SW480 (cell line): ENCODE measurements around the gene SLC2A10.

Source experiments
- DNase-seq: peaks from one replicate; pipeline ENCODE4 v3.0.0-alpha.2; 2016; ENCODE audit warnings: low spot score

SLC2A10 gene

DNA sequence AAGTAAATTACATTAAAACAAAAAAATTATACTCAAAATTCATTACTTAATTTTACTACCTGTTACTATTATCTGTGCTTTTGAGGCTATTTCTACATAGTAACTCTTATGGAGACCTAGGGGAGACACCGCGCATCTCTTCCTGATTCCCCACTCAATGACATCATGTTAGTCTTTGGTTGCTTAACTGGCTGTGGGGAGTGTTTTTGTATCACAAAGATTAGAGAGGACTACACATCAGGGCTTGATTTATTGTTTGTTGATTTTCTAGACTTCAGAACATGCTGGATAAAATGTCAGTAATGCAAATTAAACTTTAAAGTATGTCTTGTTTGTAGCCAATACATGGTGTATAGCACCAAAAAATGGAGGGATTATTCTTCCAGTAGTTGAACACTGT is 26.0 kb downstream of the SLC2A10 start:
- no peak for DNase-seq

DNA sequence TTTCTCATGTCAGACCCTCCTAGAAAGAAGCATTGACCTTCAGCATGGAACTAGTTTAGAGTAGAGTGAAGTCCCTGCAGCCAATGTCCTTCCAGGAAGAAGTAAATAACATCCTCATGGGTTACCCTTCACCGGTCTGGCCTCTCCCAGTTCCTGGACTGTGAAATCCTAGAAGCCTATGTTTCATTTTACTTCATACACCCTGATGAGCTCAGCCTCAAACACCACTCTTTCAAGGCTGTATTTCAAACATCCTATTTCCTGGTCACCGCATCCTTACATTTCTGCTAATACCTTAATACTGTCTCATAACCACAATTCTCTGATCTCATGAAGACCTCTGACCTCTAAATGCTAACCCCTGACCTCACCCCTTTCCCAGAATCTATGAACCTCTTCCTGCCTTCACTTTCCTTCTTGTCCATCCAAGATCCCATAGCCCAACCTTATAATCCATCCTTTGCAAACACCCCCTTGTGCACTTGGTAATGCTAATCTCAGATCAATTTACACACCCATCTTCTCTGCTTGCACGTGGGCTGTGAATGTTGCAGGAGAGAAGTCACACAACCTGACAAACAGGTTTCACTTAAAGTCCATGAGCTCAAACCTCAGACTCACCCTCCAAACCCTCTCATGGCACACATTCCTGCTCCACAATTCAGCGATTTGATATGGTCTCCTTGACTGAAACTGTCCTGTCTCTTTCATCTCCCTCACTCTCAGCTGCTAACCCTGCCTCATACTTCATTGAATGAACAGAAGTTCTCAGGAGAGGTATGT is 30.2 kb downstream of the SLC2A10 start:
- DNase-seq: peak; percentile 61

DNA sequence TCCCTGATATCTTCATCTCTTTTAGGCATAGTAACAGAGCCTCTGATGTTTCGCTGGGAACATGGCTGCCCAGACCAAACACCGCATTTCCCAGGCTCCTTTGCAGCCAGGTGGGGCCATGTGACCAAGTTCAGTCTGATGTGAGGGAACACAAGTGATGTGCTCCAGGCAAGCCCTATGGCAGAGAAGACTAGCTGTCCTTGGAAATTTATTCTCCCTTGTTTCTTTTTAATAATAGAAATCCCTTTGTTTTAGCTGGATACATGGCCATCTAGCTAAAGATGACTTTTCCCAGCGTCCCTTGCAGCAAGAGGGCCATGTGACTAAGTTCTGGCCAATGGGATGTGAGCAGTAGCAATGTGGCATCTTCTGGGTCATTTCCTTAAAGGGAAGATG is 30.8 kb downstream of the SLC2A10 start:
- DNase-seq: no peak

DNA sequence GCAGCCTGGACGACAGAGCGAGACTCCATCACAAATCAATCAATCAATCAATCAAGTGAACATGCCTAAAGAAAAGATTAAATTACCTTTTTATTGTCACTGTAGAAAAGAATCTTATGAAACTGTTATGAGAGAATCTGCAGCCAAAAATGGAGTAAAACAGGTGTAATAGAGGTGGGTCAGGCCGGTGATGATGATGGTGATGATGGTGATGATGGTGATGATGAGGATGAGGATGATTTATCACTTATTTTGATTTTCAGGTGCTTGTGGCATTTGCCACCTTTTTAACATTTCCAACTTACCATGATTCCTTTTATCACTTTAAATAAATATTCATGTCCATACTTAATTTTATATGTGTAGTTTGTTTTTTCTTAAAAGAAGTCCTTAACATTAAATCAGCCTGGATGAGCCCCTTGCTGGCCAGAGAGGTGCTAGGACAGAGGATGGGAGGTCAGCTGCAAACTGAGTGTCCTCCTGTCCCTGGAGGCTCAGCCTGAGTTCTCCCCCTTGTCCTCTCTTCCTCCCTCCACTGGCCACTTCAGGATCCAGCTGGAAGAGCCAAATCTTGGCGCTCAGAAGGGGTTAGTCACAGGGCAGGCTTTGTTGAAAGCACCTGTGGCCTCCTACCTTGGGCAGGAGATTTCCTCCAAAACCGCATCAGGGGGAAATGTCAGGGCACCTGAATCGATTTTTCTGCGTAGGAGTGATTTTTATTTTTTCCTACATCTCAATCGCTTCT is 32.6 kb downstream of the SLC2A10 start:
- no peak for DNase-seq

DNA sequence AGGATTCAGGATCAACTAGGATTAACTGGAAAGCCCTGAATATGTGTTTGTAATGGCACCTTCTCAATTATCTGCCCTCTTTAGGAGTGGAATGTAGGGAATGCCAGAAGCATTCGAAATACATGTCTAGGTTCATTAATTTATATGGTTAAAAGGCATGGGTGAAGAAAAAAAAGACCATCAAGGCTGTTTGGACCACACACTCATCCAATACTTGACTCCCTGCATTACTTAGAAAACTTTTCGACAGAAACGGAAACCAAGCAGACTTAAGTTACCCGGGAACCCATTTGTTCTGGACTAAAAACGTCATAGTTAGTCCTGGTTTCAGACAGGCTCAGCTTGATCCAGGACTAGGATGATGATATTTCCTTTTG is 33.2 kb downstream of the SLC2A10 start:
- no peak for DNase-seq

DNA sequence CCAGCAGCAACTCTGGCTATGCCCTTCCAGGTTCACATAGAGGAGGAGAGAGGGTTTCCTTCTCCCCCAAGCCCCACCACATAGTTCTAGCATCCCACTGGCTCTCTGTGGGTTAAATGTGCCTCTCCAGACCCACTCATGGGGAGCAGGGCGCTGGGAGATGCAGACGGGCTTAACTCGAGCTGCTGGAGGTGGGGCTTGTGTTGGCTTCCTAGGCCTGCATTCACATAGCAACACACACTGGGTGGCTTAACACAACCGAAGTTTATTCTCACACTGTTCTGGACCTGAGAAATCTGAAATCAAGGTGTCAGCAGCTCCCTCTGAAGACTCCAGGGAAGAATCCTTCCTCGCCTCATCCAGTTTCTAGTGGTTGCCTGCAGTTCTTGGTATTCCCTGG is 33.6 kb downstream of the SLC2A10 start:
- no peak for DNase-seq

DNA sequence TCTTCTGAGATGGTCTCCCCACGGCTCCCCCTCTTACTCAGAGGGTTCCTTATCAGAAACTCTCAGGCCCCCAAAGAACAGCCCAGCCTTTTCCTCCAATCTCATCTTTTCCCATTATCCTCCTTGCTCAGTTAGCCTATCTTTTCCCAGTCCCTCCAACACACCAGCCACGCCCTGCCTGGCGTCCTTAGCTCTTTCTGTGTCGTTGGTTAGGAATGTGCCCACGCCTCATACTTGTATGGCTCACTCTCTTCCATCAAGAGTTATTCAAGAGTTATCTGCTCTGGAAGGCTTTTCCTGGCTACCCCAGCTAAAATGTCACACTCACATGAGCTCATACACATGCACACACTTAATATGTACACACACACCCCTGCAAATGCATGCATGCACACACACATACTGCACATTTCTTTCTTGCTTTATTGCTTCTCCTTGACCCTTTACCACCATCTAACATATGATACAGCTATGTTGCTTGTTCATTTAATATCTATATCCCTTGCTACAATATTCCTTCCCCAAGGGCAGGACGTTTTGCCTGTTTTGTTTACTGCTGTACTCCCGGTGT is 37.6 kb downstream of the SLC2A10 start:
- DNase-seq: peak; percentile 58

DNA sequence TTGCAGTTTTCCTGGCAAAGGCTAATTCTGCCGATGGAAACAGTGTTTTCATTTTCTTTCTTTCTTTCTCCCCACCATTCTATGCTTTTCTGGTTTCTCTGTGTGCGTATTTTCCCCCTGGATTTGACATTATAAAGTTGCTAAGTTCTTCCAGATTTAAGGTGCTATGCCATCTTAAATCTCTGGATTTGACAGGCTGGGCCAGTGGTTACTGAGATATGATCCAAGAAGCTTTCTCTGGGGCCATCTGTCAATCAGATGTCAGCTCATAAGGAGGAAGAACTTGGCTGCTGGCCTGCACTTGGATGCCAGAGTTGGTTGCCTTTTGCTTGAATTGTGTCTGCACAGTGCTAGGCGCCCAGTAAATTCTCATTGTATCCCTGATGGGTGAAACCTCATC is 39.7 kb downstream of the SLC2A10 start:
- DNase-seq: no peak

DNA sequence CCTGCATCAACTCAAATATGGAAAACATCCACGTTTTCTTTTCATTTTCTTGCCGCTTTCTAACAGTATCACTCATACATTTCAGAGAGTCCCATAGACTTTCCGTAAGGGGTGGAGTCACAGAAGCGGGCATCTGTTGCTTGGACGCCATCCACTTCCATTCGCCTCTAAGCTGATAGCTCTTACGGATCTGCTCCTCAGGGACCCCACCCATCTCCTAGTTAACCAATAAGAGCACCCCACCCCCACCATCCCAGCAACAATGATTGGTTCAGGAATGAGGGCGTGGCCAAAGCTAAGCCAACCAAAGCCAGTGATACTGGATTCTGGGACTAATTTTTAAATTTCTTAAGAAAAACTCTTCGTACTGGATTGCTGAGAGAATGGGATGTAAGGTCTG is 42.4 kb downstream of the SLC2A10 start:
- DNase-seq: peak; percentile 63

DNA sequence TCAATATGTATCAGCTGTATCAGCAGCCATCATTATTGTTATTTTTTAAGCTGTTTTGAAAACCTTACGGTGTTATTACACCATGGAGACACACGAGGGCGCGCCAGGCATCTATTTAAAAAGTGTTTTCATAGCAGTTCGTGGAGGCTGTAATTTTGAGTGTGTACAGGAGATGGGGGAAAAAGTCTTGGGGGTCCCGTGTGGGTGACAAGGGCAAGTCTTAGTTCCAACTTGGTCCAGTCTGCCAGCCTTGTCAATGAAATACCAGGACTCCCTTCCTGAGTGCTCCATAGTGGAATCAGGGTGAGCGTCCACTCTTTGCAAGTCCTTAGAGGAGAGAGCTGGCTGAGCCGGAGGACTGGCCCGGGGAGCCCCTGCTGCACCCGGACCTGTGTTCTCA is 43.3 kb downstream of the SLC2A10 start:
- DNase-seq: peak; percentile 68

DNA sequence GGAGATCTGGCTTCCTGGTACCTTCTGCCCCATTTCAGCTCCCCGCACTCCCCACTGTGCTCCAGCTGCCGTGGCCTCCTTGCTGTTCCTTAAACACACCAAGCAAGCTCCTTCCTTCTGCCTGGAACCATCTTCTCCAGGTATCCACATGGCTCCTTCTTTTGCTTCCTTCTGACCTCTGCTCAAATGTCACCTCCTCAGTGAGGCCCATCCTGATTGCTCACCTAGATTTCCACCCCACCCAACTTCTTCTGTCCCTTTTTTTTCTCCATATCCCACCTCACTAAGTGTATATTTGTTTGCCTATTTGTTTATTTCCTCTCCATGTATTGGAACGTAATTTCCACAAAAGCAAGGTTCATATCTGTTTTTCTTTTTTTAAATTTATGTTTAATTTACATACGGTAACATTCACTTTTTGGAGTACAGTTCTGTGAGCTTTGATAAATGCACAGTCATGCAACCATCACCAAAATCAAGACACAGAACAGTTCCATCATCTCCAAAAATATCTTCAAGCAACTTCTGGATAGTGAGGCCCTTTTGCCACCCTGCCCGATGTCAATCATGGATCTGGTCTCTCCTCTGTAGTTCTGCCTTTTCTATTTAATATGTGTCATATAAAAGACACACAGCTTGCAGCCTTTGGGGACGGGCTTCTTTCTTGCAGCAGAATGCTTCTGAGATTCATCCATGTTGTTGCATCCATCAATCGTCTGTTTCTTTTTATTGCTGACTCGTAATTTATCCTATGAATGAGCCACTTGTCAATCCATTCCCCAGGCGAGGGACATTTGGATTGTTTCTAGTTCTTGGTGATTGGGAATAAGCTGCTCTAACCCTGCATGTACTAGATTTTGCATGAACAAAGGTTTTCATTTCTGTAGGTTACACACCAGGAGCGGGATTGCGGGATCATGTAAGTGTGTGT is 46.3 kb downstream of the SLC2A10 start:
- DNase-seq: no peak

DNA sequence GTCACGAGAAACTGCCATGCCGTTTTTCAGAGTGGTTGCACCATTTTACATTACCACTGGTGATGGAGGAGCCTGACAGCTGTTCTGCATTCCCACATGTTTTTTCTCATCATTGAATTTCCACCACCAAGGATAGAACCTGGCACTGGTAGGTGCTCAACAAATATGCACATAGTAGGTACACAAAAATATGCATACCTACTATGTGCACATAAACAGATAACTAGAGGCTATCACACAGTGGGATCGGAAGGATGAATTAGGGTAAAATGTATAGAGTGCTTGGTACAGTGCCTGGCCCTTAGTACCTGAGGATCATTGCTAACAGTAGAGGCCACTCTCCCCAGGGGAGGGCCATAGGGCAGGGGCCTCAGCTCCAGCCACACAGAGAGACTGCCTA is 47.0 kb downstream of the SLC2A10 start:
- no peak for DNase-seq

DNA sequence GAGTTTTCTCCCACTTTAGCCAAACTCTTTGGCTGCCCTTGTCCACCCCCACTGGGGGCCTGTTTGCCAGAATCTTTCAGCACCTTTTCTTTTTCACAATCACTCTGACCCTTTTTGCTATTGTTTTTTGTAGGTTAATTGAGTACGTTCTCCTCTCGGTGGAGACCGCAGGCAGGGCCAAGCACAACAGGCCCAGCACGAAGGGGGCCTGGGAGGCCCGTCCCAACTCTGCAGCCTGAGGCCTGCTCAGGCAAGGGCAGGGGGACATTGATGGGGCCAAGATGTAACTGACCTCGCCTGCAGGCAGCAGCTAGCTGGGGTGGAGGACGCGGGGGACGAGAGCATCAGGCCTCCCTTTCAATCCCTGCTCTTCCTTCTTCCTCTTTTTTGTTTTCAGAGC is 47.7 kb downstream of the SLC2A10 start:
- no peak for DNase-seq

DNA sequence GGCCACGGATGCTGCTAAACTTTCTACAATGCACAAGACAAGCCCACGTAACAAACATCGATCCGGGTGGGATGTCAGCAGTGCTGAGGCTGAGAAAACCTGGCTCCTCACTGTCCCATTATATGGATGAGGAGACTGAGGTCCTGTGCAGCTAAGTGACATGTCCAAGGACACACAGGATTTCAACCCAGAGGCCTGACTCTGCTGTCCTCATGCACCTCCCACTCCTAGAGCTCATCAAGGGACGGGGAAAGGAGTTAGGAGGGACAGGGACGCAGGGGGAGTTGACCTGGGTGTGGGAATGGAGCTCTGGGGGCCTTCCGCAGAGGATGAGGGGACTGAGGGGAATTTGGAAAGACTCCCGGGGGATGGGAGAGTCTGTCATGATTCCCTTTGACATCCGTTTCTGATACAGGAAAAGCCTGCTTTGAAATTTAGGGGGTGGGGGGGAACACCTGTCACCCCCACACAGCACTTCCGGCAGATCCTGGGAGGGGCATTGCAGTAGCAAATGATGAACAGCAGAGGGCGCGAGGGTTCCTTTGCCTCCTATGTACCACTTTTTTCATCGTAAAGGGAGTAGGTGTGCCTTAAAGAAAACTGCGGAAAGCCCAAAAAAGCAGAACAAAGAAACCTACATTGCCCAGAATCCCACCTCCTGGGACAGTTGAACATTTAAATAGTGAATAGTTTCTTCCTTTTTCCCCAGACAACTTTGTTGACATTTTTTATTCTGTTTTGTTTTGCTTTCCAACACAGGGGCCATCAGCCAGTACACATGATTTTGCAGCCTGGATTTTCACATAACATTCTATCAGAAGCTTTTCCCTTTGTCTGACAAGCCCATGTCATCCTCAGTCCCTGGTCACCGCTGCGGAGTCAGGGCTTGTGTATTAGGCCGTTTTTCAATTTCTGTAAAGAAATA is 48.6 kb downstream of the SLC2A10 start:
- DNase-seq: peak; percentile 69

DNA sequence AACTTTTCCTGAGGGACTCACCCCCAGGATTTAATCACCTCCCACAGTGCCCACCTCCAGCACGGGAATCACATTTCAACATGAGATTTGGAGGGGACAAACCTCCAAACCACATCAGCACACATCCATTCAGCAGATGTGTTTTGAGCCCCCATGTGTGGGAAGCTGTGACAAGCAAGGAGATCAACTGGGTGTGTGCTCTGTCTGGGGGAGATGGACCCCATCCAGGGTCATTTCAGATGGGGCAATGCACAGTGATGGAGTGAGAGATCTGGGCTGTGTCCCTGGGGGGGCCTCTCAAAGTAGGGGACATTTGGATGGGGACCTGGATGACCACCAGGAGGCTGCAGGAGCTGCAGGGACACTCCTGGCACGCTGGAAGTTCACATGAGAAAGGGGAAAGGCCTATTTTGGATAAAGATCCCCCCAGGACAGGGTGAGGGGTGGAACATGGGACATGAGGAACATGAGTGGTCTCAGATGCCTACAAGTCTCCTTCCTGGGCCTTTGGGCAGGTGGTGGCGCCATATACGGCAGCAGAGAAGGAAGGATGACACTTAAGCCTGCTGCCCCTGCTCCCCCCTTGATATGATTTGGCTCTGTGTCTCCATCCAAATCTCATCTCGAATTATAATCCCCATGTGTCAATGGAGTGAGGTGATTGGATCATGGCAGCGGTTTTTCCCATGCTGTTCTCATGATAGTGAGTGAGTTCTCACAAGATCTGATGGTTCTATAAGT is 49.6 kb downstream of the SLC2A10 start:
- DNase-seq: no peak

DNA sequence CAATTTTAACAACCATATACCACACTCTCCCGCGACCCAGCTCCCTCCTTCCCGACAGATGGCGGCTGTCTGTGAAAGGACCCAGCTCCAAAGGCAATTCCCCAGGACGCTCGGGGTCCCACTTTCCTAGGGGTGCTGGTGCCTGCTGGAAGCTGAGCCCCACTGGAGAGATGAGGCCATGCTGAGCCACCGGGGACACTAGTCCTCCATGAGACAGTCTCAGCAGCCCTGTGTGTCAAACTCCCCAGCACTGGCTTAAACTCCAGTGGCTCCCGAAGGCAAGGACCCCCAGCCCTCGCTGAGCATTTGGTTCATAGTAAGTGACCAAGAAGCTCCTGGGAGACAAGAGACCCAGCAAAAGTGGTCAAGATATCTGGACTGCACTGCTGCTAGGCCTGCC is 52.1 kb downstream of the SLC2A10 start:
- no peak for DNase-seq

DNA sequence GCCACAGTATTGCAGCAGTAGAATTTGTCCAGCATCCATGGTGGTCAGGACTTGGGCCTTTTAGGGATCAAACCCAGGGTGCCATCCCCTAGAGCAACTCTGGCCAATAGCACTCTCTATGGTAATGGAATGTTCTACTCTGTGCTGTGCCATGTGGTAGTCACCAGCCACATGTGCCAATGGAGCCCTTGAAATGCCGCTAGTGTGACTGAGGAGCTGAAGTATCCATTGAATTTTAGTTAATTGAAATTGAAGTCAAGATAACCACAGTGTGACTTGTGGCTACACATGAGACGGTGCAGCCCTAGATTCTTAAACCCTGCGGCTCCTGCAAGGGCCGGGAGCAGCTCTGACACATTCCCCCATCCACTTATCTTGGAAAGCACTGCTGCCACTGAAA is 54.6 kb downstream of the SLC2A10 start:
- DNase-seq: no peak

DNA sequence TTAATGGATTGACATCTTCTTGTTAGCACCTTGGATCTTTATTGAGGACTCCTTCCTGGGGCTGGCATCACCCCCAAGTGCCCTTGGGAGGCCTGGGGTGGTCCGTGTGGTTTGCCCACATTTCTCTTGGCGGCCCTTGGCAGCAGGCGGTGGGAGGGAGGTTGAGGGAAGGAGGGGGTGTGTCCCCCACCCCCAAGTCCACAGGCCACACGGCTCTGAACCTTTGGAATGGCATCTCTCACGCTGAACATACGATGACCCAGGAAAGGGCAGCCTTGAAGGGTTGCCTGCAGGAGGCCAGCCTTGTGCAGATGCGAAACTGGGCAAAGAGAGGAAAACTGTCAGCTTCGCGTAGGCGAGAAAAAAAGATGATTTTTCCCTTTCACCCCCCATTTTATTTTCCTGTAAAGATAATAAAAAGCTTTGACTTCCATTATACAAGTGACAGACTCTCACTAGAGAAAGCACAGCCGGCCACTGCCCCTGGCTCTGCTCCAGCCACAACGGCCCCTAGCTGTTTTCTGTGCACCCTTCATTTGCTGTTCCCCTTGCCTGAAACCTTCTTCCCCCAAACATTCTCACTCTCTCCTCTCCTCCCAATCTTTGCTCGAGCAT is 56.2 kb downstream of the SLC2A10 start:
- no peak for DNase-seq

DNA sequence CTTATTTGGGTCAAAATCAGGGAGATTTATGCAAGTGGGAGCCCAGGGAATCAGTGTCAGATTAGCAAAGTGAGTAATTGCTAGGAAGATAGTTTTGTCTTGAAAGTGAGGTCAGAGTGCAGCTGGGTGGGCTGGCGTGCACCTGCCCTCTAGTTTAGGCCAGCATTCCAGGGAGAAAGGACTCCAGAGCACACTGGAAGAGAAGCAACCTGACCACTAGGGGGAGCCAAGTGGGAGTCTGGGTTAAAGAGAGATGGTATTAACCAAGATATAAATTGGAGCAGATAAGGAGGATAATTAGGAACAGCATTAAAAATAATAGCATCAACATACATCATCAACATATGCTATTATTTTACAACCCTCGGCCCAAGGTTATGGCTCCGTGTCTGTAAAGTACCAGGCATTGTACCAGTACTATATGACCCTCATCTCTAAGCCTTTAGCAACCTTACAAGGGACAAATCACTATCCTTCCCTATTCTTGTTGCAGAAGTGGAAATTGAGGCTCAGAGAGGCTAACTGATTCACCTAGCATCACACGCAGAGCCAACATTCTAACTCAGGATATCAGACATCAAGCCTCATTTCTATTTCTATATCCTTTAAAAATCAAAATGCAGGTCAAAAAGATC is 57.8 kb downstream of the SLC2A10 start:
- peak; percentile 65 for DNase-seq
